Colonic mucosa (tissue), 4 donors: Measurements from ENCODE around the gene SLC17A9. TPM values are rescaled to one million over a fixed set of nuclear protein-coding genes. Genes with fewer than 3 reads are reported as not detected.

Source experiments
- DNase-seq: peaks from one replicate; pipeline ENCODE4 v3.0.0-alpha.2; 2020
- H3K27ac ChIP-seq: fragments of 200-600 bp; one replicate; pipeline ENCODE4 v1.8.0; 2021
- H3K27me3 ChIP-seq: fragments of 200-600 bp; one replicate; pipeline ENCODE4 v1.8.0; 2021
- H3K36me3 ChIP-seq: fragments of 200-600 bp; one replicate; pipeline ENCODE4 v1.8.0; 2021
- H3K4me1 ChIP-seq: fragments of 200-600 bp; one replicate; pipeline ENCODE4 v1.8.0; 2021; ENCODE audit warnings: mild to moderate bottlenecking
- H3K4me3 ChIP-seq: fragments of 200-600 bp; one replicate; pipeline ENCODE4 v1.8.0; 2021
- H3K9ac ChIP-seq, 2 donors: one replicate each; pipeline ENCODE4 v1.7.0; 2013; ENCODE audit warnings: control low read depth in 2 of 2, low read depth in 2 of 2, low read length in 2 of 2
- H3K9me3 ChIP-seq: fragments of 200-600 bp; one replicate; pipeline ENCODE4 v1.8.0; 2021
- intact Hi-C: fragments of 100-400 bp; cut with DNase I; formaldehyde crosslinking; loops from one replicate; pipeline ENCODE4 v1.14.1; 2022
- total RNA-seq, 2 donors: library from RNA; stranded (reverse); fragmentation: NEBNext Ultra II Directional in 1 of 2; extraction: Animal tissue kit (Norgen Biotek cat#: 25700) in 1 of 2; gene quantifications; one replicate each; pipeline ENCODE4 v1.2.1, GENCODE V29; 2021
- TF ChIP-seq, protein P1 (sequence below): fragments of 200-600 bp; IDR thresholded peaks from one replicate; pipeline ENCODE4 v1.8.0; 2022; ENCODE audit warnings: antibody characterized with exemption, mild to moderate bottlenecking
- donor health status: healthy.
- donor health status: DM: no; HTN: no; CAD: no.
- donor health status: DM: no; HTN: no; CAD: no.

The SLC17A9 gene
- total RNA-seq, 2 donors from 2014 or later: 23.1 to 54.7 TPM

DNA sequence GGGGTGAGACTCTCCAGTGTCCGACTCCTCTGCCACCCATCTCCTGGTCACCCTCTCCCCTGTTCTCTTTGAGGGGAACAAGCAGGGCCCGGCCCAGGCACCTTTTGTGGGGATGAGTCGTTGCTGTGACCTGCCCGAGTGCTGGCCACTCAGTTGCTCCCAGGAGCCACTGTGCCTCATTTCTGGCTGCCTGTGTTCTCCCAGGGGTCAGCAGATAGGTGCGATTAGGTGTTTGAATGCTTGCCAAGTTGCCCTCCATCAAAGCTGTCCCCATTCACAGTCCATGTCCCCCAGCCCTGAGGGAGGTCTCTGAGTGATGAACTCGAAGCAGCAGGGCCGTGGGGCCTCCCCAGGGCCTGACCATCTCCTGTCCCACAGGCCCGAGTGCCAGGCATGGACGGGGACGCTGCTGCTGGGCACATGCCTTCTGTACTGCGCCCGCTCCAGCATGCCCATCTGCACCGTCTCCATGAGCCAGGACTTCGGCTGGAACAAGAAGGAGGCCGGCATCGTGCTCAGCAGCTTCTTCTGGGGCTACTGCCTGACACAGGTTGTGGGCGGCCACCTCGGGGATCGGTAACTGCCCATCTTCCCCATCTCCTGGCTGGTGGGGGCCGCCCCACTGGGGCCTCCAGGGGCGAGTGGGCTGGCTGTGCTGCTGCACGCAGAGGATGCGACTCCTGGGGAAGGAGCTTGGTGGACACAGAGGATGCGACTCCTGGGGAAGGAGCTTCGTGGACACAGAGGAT lies 4.1 kb downstream of the SLC17A9 start:
- H3K4me1 ChIP-seq: peaks cover 23% of the 10 kb centered on the region
- DNase-seq: no peak
- intact Hi-C loops: no loop called here
- H3K9me3 ChIP-seq: no peaks in the 10 kb centered on the region
- TF ChIP-seq, protein P1, sequence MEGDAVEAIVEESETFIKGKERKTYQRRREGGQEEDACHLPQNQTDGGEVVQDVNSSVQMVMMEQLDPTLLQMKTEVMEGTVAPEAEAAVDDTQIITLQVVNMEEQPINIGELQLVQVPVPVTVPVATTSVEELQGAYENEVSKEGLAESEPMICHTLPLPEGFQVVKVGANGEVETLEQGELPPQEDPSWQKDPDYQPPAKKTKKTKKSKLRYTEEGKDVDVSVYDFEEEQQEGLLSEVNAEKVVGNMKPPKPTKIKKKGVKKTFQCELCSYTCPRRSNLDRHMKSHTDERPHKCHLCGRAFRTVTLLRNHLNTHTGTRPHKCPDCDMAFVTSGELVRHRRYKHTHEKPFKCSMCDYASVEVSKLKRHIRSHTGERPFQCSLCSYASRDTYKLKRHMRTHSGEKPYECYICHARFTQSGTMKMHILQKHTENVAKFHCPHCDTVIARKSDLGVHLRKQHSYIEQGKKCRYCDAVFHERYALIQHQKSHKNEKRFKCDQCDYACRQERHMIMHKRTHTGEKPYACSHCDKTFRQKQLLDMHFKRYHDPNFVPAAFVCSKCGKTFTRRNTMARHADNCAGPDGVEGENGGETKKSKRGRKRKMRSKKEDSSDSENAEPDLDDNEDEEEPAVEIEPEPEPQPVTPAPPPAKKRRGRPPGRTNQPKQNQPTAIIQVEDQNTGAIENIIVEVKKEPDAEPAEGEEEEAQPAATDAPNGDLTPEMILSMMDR: no peak
- H3K36me3 ChIP-seq: no peaks in the 10 kb centered on the region
- no peak overlapping the region for H3K4me3 ChIP-seq
- no peaks in the 10 kb centered on the region for H3K27me3 ChIP-seq
- no peak overlapping the region for H3K27ac ChIP-seq
- no peak overlapping the region for H3K9ac ChIP-seq

DNA sequence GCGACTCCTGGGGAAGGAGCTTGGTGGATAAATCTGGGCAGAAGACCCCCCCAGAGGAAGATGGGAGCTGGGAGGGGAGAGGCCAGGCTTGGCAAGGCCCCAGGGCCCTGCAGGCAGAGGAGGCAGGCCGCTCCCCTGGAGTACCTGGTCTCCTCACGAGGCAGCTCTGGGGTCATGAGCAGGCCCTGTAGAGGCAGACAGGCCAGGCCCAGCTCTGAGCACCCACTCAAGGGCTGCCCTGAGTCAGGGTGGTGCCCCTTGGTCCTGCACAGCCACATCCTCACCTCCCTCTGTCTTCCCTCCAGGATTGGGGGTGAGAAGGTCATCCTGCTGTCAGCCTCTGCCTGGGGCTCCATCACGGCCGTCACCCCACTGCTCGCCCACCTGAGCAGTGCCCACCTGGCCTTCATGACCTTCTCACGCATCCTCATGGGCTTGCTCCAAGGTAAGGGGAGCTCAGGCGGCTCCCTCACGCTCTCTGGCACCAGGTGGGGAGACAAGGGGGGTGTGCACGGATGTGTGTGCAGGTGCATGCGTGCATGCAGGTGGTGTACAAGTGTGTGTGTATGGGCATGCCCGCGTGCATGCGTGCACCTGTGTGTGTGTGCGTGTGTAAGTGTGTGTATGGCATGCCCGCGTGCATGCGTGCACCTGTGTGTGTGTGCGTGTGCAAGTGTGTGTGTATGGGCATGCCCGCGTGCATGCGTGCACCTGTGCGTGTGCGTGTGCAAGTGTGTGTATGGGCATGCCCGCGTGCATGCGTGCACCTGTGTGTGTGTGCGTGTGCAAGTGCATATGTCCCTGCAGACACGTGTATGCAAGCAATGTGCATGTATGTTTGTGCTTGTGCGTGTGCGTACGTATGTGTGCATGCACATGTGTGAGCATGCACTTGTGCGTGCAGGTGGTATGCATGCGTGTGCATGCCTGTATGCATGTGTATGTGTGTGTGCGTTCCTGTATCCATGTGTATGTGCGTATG lies 4.9 kb downstream of the SLC17A9 start:
- TF ChIP-seq, protein P1: no peak
- intact Hi-C loops: no loop called here
- H3K36me3 ChIP-seq: no peaks in the 10 kb centered on the region
- no peaks in the 10 kb centered on the region for H3K9me3 ChIP-seq
- no peak overlapping the region for H3K4me3 ChIP-seq
- peaks cover 20% of the 10 kb centered on the region for H3K4me1 ChIP-seq
- no peak for DNase-seq
- no peaks in the 10 kb centered on the region for H3K27me3 ChIP-seq
- H3K9ac ChIP-seq: no peak overlapping the region
- no peak overlapping the region for H3K27ac ChIP-seq

DNA sequence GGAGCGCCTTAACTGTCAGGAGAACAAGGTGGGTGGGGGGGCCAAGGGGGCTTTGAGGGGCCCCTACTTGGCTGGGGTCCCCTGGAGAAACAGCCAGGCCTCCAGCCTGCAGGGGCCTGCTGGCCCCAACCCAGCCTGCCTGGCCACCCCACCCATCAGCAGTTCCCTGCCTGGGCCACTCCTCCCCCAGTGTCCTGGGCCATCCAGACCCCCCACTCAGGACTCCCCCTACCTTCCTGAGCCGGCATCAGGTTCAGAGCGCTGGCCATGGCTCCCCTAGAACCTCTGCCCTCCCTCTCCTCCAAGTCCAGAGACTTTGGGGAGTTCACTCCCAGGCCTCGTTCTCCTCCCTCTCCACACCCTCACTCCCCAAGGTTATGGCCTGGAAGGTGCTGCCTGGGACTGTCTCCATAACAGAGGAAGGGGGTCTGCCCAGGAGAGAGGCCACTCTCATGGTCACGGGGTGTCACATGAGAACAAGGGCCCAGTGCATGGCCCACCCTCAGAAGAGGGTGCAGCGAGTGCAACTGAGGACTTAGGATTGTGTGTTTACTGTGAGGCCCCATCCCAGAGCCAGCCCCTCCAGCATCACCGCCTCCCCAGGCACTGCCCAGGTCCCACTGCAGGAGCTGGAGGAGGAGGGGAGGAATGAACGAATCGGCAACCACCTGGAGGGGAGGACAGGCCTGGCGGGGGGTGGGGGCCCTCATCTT lies 6.0 kb downstream of the SLC17A9 start:
- no peak overlapping the region for H3K9ac ChIP-seq
- intact Hi-C loops: no loop called here
- no peaks in the 10 kb centered on the region for H3K27me3 ChIP-seq
- DNase-seq: no peak
- no peaks in the 10 kb centered on the region for H3K9me3 ChIP-seq
- no peak overlapping the region for H3K27ac ChIP-seq
- no peak overlapping the region for H3K4me3 ChIP-seq
- H3K4me1 ChIP-seq: peaks cover 13% of the 10 kb centered on the region
- H3K36me3 ChIP-seq: no peaks in the 10 kb centered on the region
- TF ChIP-seq, protein P1: no peak

DNA sequence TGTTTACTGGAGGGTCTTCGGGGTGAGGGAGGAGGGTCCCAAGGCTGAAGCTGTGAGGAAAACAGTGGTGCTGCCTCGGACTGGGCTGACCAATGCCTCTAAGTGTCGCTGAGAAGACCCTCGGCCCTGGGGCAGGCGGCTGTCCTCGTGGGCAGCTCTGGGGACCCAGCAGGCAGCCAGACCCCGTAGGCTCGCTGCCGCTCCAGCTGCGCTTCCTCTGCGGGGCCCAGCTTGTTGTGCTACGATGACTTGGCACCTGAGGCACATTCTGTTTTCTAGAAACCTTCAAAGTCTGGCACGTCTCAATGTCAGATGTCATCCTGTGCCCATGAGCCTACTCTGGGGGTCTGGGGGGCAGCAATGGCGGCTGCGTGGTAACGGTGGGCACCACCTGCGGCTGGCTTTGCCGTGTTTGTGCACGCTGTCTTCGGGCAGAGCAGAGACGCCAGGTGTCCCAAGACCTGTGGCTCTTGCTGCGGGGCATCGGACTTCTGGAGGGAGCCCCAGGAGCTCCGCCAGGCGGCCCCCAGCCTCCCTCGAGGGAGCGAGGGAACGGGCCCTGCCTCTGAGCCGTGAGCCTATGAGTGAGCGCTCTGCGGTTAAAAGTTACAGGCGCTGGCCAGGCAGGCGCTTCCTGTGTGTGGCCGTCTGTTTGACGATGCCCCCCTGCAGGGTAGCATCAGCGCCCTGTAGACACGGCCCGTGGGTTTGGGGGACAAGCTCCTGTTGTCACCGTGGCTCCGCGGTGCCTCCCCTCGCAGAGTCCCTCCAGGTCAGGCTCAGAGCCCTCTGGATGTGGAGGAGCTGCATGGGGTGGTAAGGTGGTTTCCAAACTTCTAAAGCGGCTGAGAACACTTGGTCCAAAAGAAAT lies 6.8 kb downstream of the SLC17A9 start:
- H3K27me3 ChIP-seq: no peaks in the 10 kb centered on the region
- H3K27ac ChIP-seq: no peak overlapping the region
- H3K4me1 ChIP-seq: peaks cover 9% of the 10 kb centered on the region
- no peak overlapping the region for H3K4me3 ChIP-seq
- intact Hi-C loops: no loop called here
- TF ChIP-seq, protein P1: no peak
- no peaks in the 10 kb centered on the region for H3K36me3 ChIP-seq
- H3K9ac ChIP-seq: no peak overlapping the region
- H3K9me3 ChIP-seq: no peaks in the 10 kb centered on the region
- no peak for DNase-seq
